C4-2B (cell line): ENCODE results near the gene ANGPT4.

Experiments used
- H3K27ac ChIP-seq: fragments of 450-650 bp; 2 replicates; pipeline ENCODE4 v1.5.1; 2017
- ZFX ChIP-seq: fragments of 450-650 bp; IDR thresholded peaks from 2 replicates; pipeline ENCODE4 v1.6.1; 2017
- TF ChIP-seq, protein P1 (sequence below): fragments of 450-650 bp; conservative IDR thresholded peaks from 2 replicates; pipeline ENCODE4 v1.5.1; 2017; ENCODE audit warnings: mild to moderate bottlenecking

The ANGPT4 gene

GRCh38 chr20:821046-821730 is 94.9 kb downstream of the ANGPT4 start:
- TF ChIP-seq, protein P1, sequence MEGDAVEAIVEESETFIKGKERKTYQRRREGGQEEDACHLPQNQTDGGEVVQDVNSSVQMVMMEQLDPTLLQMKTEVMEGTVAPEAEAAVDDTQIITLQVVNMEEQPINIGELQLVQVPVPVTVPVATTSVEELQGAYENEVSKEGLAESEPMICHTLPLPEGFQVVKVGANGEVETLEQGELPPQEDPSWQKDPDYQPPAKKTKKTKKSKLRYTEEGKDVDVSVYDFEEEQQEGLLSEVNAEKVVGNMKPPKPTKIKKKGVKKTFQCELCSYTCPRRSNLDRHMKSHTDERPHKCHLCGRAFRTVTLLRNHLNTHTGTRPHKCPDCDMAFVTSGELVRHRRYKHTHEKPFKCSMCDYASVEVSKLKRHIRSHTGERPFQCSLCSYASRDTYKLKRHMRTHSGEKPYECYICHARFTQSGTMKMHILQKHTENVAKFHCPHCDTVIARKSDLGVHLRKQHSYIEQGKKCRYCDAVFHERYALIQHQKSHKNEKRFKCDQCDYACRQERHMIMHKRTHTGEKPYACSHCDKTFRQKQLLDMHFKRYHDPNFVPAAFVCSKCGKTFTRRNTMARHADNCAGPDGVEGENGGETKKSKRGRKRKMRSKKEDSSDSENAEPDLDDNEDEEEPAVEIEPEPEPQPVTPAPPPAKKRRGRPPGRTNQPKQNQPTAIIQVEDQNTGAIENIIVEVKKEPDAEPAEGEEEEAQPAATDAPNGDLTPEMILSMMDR: no peak
- no peak for TF ChIP-seq ZFX
- no peak overlapping the region for H3K27ac ChIP-seq

DNA sequence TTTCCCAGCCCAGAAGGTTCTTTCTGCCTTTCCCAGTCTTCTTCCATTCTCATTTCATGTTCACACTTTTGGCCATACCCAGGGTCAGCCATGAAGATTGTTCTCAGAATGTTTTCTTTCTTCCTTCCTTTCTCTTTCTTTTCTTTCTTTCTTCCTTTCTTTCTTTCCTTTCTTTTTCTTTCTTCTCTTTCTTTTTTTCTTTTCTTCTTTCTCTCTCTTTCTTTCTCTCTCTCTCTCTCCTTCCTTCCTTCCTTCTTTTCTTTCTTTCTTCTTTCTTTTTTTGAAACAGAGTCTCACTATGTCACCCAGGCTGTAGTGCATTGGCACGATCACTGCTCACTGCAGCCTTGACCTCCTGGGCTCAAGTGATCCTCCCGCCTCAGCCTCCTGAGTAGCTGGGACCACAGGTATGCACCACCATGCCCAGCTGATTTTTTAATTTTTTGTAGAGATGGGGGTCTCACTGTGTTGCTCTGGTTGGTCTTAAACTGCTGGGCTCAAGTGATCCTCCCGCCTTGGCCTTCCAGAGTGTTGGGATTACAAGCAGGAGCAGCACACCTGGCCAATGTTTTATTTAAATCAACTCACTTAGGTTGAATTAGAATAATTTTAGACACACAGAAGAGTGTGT is 95.7 kb downstream of the ANGPT4 start:
- TF ChIP-seq, protein P1: no peak
- TF ChIP-seq ZFX: no peak
- no peak overlapping the region for H3K27ac ChIP-seq
